ENCODE data around the gene HSBP1L1.

GRCh38 chr18:79927607-79928562 is 36.6 kb upstream of the HSBP1L1 start:
- no peak for TF ChIP-seq POLR2A (IDR thresholded peaks at IDR 0.05)
- TF ChIP-seq, protein P1, sequence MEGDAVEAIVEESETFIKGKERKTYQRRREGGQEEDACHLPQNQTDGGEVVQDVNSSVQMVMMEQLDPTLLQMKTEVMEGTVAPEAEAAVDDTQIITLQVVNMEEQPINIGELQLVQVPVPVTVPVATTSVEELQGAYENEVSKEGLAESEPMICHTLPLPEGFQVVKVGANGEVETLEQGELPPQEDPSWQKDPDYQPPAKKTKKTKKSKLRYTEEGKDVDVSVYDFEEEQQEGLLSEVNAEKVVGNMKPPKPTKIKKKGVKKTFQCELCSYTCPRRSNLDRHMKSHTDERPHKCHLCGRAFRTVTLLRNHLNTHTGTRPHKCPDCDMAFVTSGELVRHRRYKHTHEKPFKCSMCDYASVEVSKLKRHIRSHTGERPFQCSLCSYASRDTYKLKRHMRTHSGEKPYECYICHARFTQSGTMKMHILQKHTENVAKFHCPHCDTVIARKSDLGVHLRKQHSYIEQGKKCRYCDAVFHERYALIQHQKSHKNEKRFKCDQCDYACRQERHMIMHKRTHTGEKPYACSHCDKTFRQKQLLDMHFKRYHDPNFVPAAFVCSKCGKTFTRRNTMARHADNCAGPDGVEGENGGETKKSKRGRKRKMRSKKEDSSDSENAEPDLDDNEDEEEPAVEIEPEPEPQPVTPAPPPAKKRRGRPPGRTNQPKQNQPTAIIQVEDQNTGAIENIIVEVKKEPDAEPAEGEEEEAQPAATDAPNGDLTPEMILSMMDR (IDR thresholded peaks at IDR 0.05) = no peak
